Measurements from ENCODE around the gene FZD7. TPM values are rescaled to one million over a fixed set of nuclear protein-coding genes. Genes with fewer than 3 reads are reported as not detected.

Gene FZD7
- total and polyA plus RNA-seq, 10 donors: 0.87 to 4.4 (median 1.9) TPM

GRCh38 chr2:202023198-202023903, 10.3 kb upstream of the FZD7 start:
- no peak for DNase-seq
- Histone ChIP-seq H3K27ac (no peak overlapping the region), H3K4me3 (no peak overlapping the region), H3K9me3 (no peaks in the 10 kb centered on the region), H3K27me3 (replicated peaks in 1 of 7) (peaks cover 0 to 9% (median 0%) of the 10 kb centered on the region in 7 donors), H3K4me1 (no peaks in the 10 kb centered on the region), H3K36me3 (no peaks in the 10 kb centered on the region)
- 66 to 78% (median 78%) methylated on average over 10 of the region's 10 CpGs for whole genome bisulfite sequencing, 5 donors
- intact Hi-C loops (cut with DNase I; ENCODE audit: low total_unique reads): no loop called here
- TF ChIP-seq CTCF (IDR thresholded peaks at IDR 0.05 in 8 of 11, conservative IDR thresholded peaks at IDR 0.05 in 3 of 11): no peak
- no peak for TF ChIP-seq POLR2AphosphoS5 (IDR thresholded peaks at IDR 0.05)
- TF ChIP-seq POLR2A (IDR thresholded peaks at IDR 0.05): no peak

- TF ChIP-seq POLR2A (IDR thresholded peaks at IDR 0.05) (no peak), POLR2AphosphoS5 (IDR thresholded peaks at IDR 0.05) (no peak), CTCF (IDR thresholded peaks at IDR 0.05 in 8 of 11, conservative IDR thresholded peaks at IDR 0.05 in 3 of 11) (no peak)
- H3K36me3 ChIP-seq: no peaks in the 10 kb centered on the region
- H3K9me3 ChIP-seq: no peaks in the 10 kb centered on the region
- H3K4me1 ChIP-seq: no peaks in the 10 kb centered on the region
- H3K27ac ChIP-seq: no peak overlapping the region
- H3K4me3 ChIP-seq: no peak overlapping the region
- H3K27me3 ChIP-seq (replicated peaks in 1 of 7): peaks cover 0 to 9% (median 0%) of the 10 kb centered on the region in 7 donors
- intact Hi-C loops (cut with DNase I; ENCODE audit: low total_unique reads): no loop called here
- WGBS, 5 donors: 83 to 94% (median 91%) methylated on average over 8 of the region's 8 CpGs
- DNase-seq: no peak
Observed at GRCh38 chr2:202023904-202024266, 9.8 kb upstream of the FZD7 start.

- Histone ChIP-seq H3K9me3 (no peaks in the 10 kb centered on the region), H3K27ac (no peak overlapping the region), H3K27me3 (replicated peaks in 1 of 7) (peaks cover 0 to 9% (median 0%) of the 10 kb centered on the region in 7 donors), H3K4me1 (no peaks in the 10 kb centered on the region), H3K4me3 (no peak overlapping the region), H3K36me3 (no peaks in the 10 kb centered on the region)
- TF ChIP-seq POLR2A (IDR thresholded peaks at IDR 0.05) (no peak), POLR2AphosphoS5 (IDR thresholded peaks at IDR 0.05) (no peak), CTCF (IDR thresholded peaks at IDR 0.05 in 8 of 11, conservative IDR thresholded peaks at IDR 0.05 in 3 of 11) (no peak)
- intact Hi-C loops (cut with DNase I; ENCODE audit: low total_unique reads): no loop called here
- WGBS, 5 donors: 80 to 91% (median 85%) methylated on average over 9 of the region's 9 CpGs
- no peak for DNase-seq
Observed at GRCh38 chr2:202024871-202025270, 8.8 kb upstream of the FZD7 start.

GRCh38 chr2:202025816-202026215, 7.8 kb upstream of the FZD7 start:
- DNase-seq: no peak
- TF ChIP-seq CTCF (IDR thresholded peaks at IDR 0.05 in 8 of 11, conservative IDR thresholded peaks at IDR 0.05 in 3 of 11) (no peak), POLR2A (IDR thresholded peaks at IDR 0.05) (no peak), POLR2AphosphoS5 (IDR thresholded peaks at IDR 0.05) (no peak)
- H3K27me3 ChIP-seq (replicated peaks in 1 of 7): peaks cover 0 to under 1% (median 0%) of the 10 kb centered on the region in 7 donors
- no peaks in the 10 kb centered on the region for H3K9me3 ChIP-seq
- intact Hi-C loops (cut with DNase I; ENCODE audit: low total_unique reads): no loop called here
- no peaks in the 10 kb centered on the region for H3K36me3 ChIP-seq
- 80 to 90% (median 86%) methylated on average over 5 of the region's 5 CpGs for WGBS, 5 donors
- H3K4me3 ChIP-seq: no peak overlapping the region
- H3K4me1 ChIP-seq: no peaks in the 10 kb centered on the region
- H3K27ac ChIP-seq: no peak overlapping the region
